Activated CD8-positive, alpha-beta memory T cell treated with anti-CD3 and anti-CD28 coated beads, Interleukin-2, amount 50 U/mL, for 4 hours (primary cell): ENCODE data around the gene MCTS1.
"Not testable (repeated sequence)": the region's sequence is repeated elsewhere in the genome, so short reads cannot be mapped to it uniquely, and the experiment has no call there.

ENCODE experiments used
- DNase-seq: peaks from one replicate; pipeline ENCODE4 v3.0.0-alpha.2; 2020

MCTS1 gene

GRCh38 chrX:120603707-120604360 is at the start of gene MCTS1:
Gene MCTS1 (plus strand): TSS chrX:120604101. CDS start chrX:120604237, 136 bp downstream.
- DNase-seq = peak; percentile 70

- DNase-seq = no peak
Measured at GRCh38 chrX:120556251-120556650, 47.6 kb upstream of the MCTS1 start.

- no peak for DNase-seq
Measured at GRCh38 chrX:120559804-120560203, 44.1 kb upstream of the MCTS1 start.

GRCh38 chrX:120560405-120560841 is 43.5 kb upstream of the MCTS1 start:
- peak; percentile 25 for DNase-seq

- peak; percentile 88 for DNase-seq
Measured at GRCh38 chrX:120560842-120561633, 42.9 kb upstream of the MCTS1 start, which contains the start of gene CUL4B. Gene CUL4B (minus strand): TSS chrX:120560962. CDS start chrX:120560638, 324 bp downstream.

- DNase-seq = no peak
Measured at GRCh38 chrX:120561634-120562568, 42.0 kb upstream of the MCTS1 start.

- no peak for DNase-seq
Measured at GRCh38 chrX:120562569-120562926, 41.4 kb upstream of the MCTS1 start.

GRCh38 chrX:120564925-120565324 is 39.0 kb upstream of the MCTS1 start:
- DNase-seq = no peak

GRCh38 chrX:120566817-120567216 is 37.1 kb upstream of the MCTS1 start:
- DNase-seq = no peak

GRCh38 chrX:120568035-120568434 is 35.9 kb upstream of the MCTS1 start:
- DNase-seq = no peak

GRCh38 chrX:120568609-120569008 is 35.3 kb upstream of the MCTS1 start:
- DNase-seq = no peak

- no peak for DNase-seq
Measured at GRCh38 chrX:120570011-120570600, 33.8 kb upstream of the MCTS1 start.

GRCh38 chrX:120573806-120574205 is 30.1 kb upstream of the MCTS1 start:
- DNase-seq = not testable (repeated sequence)

GRCh38 chrX:120575379-120576114 is 28.4 kb upstream of the MCTS1 start:
- no peak for DNase-seq

- no peak for DNase-seq
Measured at GRCh38 chrX:120585702-120586101, 18.2 kb upstream of the MCTS1 start.

GRCh38 chrX:120604361-120604782 is 471 bp downstream of the MCTS1 start:
- peak; percentile 18 for DNase-seq

- no peak for DNase-seq
Measured at GRCh38 chrX:120612086-120612485, 8.2 kb downstream of the MCTS1 start.

GRCh38 chrX:120614816-120615215 is 10.9 kb downstream of the MCTS1 start:
- DNase-seq = no peak

- DNase-seq = no peak
Measured at GRCh38 chrX:120617996-120618630, 14.2 kb downstream of the MCTS1 start.

GRCh38 chrX:120625371-120625770 is 21.5 kb downstream of the MCTS1 start:
- DNase-seq = no peak
